GM12873 (cell line): ENCODE results near the gene TUBGCP5.

Experiments used
- TF ChIP-seq, protein P1 (sequence below): IDR thresholded peaks from 2 replicates; pipeline ENCODE4 v1.5.1; 2012; ENCODE audit warnings: low read depth, mild to moderate bottlenecking, moderate library complexity, low read length, control low read depth; ENCODE audit not compliant: insufficient read depth; ENCODE audit errors: missing control alignments

TUBGCP5 gene

DNA sequence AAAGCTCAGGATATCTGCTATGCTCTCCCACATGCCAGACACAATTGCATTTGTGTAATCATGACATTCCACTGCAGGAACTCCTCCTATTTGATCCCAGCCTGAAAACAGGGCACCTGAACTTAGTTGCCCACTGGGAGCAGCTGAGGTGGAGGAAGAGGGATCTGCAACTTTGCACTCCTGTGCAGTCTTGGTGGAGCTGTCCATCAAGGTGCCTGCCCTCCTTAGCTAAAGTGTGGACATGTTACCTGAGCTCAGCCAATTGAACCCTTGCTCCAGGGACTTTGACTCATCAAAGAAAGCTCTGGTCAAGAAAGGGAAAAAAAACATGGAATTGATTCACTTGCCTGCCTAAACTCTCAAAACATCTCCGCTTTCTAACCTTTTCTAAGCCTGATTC is 33.3 kb upstream of the TUBGCP5 start:
- TF ChIP-seq, protein P1, sequence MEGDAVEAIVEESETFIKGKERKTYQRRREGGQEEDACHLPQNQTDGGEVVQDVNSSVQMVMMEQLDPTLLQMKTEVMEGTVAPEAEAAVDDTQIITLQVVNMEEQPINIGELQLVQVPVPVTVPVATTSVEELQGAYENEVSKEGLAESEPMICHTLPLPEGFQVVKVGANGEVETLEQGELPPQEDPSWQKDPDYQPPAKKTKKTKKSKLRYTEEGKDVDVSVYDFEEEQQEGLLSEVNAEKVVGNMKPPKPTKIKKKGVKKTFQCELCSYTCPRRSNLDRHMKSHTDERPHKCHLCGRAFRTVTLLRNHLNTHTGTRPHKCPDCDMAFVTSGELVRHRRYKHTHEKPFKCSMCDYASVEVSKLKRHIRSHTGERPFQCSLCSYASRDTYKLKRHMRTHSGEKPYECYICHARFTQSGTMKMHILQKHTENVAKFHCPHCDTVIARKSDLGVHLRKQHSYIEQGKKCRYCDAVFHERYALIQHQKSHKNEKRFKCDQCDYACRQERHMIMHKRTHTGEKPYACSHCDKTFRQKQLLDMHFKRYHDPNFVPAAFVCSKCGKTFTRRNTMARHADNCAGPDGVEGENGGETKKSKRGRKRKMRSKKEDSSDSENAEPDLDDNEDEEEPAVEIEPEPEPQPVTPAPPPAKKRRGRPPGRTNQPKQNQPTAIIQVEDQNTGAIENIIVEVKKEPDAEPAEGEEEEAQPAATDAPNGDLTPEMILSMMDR, result no peak

DNA sequence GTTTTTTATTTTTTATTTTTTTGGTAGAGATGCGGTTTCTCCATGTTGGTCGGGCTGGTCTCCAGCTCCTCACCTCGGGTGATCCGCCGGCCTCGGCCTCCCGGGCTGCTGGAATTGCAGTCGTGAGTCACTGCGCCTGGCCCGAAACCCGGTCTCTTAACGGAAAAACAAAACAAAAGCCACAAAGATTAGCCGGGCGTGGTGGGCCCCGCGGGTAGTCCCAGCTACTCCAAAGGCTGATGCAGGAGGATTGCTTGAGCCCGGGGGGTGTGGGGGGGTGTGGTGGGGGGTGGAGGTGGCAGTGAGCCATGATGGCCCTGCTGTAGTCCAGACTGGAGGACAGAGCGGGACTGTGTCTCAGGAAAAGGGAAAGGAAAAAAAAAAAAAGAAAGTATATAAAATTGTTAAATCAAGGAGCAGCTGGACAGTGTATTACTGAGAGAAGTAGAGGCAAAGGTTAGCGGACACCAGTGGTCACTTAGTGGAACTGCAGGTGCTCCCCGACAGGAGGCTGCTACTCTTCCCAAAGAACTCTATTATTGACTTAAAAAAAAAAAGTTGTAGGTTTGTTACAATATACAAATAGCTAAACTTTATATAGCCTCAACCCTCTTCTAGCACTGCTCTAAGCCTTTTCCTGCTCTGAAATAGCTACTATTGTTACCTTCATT is 30.3 kb upstream of the TUBGCP5 start:
- TF ChIP-seq, protein P1, result peak; percentile 32

DNA sequence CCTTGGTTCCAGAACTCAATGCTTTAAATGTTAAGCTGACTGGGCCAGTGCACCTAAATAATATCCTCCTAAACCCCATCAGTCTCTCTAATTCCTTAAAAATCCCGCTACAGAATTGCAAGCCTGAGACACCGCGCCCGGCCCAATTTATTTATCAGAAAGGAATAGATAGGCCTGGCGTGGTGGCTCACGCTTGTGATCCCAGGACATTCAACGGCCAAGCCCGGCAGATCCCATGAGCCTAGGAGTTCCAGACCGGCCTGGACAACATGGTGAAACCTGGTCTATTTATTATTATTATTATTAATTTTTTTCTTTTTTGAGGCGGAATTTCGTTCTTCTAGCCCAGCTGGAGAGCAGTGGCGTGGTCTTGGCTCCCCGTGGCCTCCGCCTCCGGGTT is 28.0 kb upstream of the TUBGCP5 start:
- TF ChIP-seq, protein P1, result no peak

DNA sequence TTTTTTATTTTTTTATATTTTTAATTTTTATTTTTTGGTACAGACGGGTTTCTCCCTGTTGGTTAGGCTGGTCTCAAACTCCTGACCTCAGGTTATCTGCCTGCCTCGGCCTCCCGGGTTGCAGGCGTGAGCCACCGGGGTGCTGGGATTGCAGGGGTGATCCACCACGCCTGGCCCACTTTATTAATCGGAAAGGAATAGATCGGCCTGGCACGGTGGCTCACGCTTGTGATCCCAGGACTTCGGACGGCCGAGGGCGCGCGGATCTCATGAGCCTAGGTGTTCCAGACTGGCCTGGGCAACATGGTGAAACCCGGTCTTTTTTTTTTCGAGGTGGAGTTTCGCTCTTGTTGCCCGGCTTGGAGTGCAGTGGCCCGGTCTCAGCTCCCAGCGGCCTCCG is 26.5 kb upstream of the TUBGCP5 start:
- TF ChIP-seq, protein P1, result no peak

DNA sequence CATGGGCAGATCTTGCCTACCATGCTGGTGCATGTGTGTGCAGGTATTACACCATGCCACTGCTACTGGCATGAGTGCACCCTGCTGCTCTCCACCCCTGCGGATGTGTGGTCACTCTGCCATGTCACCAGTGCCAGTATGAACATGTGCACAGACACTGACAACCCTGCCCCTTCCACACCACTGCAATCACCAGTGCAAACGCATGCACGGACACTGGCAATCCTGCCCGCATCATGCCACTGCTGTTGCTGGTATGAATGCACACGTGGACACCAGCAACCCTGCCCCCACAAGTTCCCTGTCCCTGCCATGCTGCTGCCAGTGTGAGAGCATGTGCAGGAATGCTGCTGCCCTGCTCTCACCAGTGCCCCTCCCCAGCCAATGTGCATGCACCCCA is 24.8 kb upstream of the TUBGCP5 start:
- TF ChIP-seq, protein P1, result no peak

DNA sequence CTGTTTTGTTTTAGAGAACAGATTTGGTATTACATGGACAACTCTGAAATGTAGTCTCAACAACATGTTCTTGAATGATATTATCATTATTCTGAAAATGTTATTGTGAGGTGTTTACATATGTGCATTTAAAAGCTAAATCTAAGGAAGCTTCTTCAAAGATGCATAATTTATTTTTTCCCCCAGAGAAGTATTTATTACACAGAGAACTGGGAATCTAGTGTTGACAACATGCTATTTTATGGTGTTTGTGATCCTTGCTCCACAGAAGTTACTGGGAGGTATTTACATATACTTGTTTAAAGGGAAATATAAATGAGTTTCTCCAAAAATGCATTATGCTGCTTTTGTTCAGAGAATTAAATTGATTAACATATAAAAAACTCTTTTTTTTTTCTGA is 18.3 kb upstream of the TUBGCP5 start:
- TF ChIP-seq, protein P1, result no peak

DNA sequence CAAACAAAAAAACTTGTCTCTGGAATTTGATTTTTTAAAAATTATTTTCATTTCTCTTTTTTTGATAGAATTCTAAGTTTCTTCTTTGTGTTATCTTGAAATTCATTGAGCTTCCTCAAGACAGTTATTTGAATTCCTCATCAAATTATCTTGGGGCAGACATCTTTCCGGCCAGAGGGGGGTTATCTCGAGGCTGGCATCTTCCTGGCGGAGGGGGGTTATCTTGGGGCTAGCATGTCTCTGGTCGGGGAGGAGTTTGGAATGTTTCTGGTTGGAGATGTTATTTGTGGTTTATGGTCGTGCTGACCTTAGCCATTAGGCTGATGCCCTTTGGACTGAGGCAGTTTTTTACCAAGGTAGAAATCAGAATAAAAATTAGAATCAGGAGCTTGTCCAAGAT is 15.9 kb upstream of the TUBGCP5 start:
- TF ChIP-seq, protein P1, result no peak
